NCI-H526 (cell line): ENCODE measurements around the gene LDB2.

Experiments
- DNase-seq, 2 experiments: peaks; one replicate each; lab custom pipeline; 2025; lab: John Stamatoyannopoulos, UW

Gene LDB2

DNA sequence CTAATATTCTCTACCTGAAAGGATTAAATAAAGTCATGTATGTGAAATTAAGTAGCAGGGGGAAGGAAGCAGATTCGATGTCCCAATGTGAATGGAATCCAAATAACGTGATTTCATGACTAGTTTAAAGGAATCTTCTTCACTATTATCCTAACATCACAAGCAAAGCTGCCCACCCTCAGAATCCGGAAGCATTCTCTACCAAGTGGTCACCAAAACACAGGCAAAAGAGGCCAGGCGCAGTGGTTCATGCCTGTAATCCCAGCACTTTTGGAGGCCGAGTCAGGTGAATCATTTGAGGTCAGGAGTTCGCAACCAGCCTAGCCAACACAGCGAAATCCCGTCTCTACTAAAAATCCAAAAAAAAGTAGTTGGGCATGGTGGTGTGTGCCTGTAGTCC is 212.9 kb downstream of the LDB2 start:
- DNase-seq = no peak

DNA sequence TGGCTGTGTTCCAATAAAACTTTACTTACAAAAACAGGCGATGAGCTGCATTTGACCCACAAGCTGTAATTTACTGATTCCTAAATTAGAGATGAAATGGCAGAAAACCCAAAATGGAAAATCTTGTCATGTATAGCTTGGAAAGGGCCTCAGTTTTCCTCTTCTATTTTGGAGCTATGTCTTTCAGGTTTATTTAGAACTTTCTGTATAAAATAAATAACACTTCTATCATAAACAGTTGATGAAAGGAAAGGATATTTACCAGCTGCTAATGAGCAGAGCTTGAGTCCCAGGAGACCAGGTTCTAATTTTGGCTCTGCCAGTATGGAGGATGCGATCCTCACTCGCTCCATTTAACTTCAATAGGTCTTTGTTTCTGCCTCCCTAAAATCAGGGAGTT is 213.5 kb downstream of the LDB2 start:
- no peak for DNase-seq

DNA sequence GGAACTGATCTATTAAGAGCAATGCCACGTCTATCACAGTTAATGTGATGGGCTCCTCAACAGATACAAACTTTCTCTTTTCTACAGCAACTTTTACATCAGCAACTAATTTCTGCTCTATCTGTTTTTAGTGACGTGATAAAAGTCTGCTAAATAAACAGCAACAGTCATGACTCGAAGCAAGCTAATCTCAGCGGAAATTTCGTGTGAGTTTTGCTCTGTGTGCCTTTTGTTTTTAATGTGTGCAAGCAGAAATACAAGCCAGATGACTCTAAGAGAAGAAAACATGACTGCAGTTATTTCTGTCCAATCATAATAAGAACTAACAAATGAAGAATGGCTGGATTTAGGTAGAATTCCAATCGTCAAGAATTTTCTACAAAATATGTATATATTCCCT is 214.3 kb downstream of the LDB2 start:
- DNase-seq = no peak

DNA sequence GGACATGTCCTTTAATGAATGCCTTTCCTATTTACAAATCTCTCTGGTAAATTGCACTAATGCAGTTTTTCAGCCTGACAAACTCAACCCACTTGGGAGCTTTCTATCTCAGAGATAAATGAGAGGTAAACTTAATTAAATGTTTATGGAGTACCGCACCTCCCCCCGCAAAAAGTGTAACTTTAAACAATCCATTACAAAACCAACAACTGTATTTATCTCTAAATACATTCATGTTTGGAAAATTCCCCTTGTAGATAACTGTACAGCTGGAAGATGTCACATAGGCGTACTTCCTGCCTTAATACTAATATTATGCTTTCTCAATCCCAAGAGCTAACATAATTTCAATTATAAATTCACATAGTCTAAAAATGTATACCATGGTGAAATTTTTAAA is 215.5 kb downstream of the LDB2 start:
- DNase-seq = no peak

DNA sequence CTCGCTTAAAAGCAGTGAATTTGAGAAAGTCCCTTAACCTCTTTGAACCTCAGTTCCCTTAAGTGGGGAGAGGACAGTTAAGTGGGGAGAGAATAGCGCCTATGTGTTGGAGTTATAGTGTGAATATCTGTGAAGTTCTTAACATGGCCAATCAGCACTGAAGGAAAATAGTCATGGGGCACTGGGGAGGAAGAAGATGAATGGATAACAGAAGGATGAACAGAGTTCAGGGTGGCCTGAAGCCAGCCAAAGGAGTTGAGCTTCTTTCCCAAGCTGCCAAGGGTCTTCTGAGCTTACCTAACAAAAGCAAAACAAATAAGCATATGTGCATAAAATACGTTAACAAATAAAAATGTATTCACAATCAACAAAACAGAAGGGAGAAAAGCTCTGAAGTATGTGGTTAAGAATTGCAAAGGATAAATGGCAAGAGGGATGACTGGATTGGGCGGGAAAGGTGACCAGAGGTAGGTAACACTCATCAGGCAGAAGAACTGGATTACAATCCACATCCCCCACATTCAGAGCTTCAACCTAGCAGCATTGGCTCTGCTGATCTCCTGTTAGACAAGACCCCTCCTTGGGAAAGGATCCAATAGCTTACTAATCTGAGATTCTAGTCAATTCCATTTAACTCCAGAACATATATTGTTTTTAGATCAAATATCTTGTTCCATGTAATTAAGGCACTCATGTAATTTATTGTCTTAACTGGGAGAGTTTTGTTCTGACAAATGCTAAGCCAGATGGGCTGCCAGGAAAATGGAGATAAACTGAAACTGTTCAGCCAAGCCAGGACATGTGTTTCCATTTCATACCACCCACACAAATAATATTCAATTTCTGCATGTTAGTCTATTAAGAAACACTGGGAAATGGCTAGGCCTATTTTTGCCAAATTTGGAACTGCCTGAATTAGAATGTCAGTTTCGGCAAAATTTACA is 221.2 kb downstream of the LDB2 start:
- no peak for DNase-seq

DNA sequence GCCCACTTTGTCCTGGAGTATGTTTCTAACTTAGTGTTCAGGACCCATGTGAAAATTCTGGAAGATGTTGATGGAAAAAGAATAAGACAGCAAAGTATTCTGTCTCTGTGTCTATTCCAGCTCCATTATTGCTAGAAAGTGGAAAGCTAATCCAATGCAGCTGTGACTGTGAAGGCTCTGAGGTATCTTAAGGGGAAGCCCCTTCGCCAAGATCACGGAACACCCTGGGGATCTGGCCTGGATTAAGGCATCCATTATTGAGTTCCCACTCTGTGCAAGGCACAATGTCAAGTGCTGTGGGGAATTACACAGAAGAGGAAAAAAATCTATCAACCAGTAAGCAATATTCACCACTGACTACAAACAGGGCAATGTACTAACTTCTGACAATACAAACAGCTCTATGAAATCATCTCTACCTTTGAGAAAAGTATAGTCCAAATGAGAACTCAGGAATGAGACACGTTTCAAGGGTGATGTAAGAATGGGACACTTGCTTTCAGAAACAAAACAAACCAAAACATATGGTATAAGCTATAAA is 222.1 kb downstream of the LDB2 start:
- DNase-seq = no peak

DNA sequence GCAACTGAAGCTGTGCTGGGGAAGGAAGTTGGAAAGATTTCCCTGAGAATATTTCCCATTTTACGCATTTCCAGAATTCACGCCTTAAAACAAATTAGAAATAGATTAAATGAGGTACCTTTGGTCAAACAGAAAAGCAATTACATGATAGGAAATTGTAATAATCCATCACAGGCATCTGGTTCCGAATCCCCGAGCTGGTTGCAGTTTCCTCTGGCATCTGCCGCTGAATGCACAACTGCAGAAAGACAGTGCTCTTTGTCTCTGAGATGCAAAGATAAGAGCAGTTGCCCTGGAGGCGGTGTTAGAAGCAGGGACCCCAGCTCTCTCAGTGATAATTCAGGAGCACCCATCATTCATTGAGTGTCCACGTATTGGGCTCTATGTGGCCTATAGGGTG is 224.4 kb downstream of the LDB2 start:
- DNase-seq = peak in 1 of 2 experiments; percentile 10

DNA sequence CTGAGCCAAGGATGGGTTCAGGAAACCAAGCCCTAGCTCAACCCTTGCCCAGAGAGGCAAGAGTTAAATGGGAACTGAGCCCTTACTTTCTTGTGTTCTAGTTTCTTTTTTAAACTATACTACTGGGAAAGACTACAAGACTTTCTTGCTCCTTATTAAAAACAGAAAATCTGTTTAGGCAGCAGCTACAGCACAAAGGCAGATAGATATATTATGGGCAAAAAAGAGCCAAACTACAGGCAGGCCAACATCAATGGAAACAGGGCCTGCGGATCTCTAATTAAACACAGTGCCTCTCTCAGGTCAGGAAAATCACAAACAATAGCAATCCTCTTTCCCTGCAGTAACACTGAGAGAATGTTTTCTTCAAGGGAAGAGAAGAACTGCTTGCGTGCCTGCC is 226.0 kb downstream of the LDB2 start:
- no peak for DNase-seq

DNA sequence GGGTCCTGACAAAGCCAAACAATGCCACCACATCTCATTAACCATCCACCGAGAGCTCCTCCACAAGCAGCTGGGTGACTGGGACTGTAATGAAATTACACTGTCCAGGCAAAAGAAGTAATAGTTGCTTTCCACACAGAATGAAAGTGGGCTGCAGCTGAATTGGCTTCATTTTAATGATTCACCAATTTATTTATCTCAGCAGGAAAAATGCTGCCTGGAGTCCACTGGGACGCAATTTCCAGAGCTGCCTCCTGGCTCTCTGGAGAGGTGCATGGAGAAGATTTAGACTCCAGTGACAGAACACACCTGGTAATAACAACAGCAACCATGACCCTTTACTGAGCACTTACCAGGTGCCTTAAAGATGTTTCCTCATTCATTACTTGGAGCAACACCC is 226.7 kb downstream of the LDB2 start:
- DNase-seq = no peak

DNA sequence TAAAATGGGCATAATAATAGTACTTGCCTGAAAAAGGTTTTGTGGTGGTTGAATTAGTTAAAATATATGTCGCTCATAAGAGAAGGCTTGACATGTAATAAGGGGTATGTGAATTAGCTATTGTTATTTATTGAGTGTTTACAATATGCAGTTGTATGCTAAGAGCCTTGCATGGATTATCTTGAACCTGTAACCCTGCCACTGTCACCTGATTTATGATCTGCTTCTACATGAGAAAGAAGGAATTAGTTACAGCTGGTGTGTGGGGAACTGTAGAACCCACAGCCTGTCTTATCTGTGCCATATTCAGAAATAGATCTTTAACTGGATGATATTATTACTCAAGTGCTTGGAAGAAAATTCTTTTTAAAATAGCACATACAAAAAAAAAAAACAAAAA is 227.7 kb downstream of the LDB2 start:
- DNase-seq = no peak

DNA sequence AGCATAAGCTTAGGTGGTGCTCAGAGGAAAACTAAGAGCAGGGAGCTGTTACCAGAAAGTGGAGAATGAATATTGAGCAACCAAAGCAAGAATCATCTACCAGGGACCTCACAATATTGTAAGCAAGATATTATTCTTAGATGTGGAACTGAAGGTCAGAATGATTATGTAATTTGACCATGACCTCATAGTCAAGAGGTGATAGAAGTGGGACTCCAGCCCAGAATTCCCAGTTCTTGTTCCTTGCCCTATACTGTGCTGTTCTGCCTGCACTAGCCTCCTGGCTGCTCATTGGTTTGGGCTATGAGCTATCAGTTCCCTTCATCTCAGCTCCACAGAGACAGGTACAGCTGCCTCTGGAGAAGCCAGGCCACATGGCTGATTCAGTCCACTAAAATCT is 229.4 kb downstream of the LDB2 start:
- DNase-seq = no peak

DNA sequence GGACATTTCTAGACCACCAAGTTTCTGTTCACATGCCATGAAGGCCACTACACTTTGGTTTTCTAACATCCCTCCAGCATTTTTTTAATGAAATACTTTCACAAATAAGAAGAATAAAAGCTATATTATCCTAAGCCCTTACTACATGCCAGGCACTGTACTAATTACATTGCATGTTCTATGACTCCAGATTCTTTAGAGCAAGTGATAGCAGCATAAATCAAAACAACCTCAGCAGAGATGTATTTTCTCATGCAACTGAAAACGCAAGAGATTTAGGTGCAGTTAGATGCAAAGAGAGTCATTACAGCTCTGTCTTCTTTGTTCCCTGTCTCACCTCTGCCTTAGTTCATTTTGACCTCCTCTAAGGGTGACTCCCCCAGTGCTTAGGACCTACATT is 230.0 kb downstream of the LDB2 start:
- no peak for DNase-seq

DNA sequence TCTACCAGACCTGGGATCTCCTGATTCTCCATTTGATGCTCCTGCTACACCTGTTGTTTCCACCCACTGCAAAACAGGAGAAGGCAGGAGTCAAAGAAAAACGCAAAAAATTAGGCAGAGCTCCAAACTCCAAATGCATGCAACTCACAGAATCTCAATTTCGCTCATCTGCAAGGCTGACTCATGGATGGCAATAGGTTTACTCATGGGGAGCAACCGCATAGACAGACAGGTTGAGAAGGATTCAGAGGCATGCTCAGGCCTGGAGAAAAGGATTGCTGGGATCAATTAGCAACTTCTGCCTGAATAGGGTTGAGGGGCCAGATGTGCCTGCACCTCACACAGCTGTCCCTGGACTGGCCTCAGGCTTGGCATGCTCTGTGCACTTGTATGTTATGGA is 231.0 kb downstream of the LDB2 start:
- DNase-seq = no peak

DNA sequence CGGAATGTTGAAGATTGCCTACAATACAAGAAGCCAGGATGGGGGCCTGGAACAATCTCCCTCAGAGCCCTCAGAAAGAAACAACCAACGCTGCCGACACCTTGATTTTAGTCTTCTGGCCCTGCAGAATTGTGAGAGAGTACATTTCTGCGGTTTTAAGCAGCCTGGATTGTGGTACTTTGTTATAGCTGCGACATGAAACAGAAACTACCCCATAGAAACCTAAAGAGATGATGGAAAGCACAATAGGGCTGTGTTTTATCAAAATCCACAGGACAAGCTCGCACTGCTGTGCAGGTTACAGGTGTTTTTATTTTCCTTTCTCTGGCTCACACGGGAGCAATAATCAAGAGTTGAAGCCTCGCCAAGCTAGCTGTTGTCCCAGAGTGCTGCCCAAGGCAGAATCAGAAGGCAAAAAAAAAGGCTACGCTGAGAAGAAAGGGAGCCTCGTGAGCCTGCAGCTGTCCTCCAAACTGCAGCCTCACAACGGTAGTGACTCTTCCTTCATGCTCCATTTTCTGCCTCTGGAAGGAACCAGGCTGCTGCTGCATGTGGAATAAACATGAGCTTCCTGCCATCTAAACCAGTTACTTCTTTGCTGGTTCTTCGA is 232.4 kb downstream of the LDB2 start:
- DNase-seq = no peak

DNA sequence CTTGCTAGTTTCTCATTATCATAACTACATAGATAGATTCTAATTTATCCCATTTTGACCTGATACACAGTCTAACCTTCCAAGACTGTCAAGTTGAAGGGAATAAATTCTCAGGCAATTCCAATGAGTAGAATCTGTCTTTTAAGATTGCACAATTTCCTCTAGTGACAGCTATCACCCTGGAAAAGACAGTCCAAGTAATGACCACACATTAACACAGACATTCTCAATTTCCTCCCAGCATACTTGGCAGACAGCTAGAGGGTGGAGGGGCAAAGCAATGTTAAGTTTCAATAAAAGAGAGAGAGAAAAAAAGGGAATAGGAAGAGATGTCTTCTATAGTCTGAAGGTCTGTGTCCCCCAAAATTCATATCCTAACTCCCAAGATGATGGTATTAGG is 234.7 kb downstream of the LDB2 start:
- no peak for DNase-seq

DNA sequence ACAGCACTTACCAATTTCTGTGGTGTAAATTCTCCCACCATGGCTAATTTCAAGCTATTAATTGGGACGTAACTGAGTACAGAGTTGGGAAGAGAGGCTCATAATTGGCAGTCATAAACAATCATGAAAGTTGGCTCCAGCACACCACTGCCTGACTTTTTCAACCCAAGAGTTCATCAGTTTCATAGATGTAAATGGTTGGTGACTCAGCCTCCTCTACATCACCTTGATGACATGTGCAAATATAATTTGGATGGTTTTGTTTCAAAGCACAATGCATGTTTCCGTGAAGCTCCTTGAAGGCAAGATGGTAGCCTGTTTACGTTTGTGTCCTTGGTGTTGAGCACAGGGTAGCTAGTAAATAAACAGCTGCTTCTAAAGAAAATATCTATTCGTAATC is 235.1 kb downstream of the LDB2 start:
- DNase-seq = no peak

DNA sequence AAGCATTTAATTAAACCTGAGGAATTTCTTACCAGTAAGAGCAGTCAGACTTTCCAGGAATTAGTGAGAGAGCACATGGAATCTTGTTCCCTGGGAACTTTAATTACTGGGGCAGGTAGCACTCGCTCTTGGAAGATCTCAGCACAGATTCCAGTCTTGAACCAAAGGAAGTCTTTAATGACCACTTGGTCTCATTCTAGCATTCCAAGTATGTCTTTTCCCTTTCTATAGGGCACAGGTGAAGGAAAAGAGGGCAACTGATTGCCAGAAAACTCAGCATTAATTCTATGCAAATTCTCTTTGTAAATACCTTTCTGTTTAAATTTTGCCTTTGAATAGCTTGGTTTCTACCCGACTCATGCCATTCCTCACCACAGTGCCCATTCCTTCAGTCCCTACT is 236.6 kb downstream of the LDB2 start:
- DNase-seq = no peak

DNA sequence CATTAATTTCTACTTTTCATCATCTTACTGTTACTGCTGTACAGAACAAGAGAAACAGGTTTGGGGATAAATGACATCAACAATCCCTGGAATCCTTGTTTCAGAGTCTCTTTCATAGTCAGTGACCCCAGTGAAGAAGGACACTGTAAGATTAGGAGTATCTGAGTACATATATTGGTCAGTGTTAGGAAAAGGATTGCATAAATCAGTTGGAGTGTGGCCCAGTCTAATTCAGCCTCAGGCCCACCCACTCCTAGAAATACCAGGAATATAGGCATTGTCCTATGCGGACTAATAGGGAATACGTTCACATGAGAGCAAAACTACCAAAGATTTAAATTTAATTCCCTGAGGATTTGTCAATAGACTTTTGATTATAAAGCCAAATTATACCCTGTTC is 237.8 kb downstream of the LDB2 start:
- no peak for DNase-seq

DNA sequence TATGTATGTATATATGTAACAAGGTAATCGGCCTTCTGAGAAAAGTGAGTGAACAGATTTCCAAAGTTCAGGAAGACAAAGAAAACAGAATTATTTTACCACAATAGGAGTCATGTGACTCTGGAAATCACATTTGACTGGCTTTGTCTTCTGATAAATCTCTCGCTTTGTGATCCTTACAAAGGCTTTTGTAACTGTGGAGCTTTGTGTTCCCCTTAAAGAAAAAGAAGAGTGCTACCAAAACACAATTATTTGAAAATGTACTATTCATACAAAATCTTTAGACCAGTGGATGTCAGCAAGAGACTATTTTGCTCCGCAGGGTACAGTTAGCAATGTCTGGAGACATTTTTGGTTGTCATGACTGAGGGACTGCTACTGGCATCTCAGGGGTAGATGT is 238.8 kb downstream of the LDB2 start:
- DNase-seq = no peak

DNA sequence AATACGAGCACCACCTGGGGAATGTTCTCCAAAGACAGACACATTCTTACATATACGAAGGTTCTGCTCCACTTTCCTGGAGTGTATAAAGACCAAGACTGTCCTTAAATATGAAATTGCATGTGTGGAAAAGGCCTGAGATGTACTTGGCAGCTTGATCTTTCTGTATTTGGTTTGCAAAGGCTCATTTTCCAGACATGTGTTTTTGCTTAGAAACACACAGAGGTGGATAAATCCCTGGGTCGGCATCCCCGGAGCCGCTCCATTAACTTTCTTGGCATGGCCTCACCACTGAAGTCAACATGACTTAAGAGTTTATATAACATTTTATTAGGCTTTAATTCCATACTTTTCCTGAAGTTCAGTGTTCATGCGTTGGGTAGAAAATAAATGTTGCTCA is 239.4 kb downstream of the LDB2 start:
- no peak for DNase-seq

DNA sequence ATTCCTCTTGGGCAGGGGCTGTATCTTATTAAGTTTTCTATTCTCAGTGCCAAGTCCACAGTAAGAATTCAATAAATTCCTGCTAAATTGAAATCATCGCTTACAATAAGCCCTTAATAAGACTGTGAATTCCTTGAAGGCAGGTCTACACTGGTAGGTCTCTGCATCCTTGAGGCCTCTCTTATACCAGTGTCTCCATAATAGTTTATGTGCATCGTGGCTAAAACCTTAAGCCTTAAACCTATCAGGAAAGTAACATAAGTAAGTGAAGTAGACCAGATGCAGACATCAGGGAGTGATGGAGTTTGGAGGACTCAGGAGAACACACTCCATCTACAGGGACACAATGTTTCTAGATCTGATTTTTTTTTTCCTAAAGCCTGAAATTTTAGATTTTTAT is 240.3 kb downstream of the LDB2 start:
- DNase-seq = no peak

DNA sequence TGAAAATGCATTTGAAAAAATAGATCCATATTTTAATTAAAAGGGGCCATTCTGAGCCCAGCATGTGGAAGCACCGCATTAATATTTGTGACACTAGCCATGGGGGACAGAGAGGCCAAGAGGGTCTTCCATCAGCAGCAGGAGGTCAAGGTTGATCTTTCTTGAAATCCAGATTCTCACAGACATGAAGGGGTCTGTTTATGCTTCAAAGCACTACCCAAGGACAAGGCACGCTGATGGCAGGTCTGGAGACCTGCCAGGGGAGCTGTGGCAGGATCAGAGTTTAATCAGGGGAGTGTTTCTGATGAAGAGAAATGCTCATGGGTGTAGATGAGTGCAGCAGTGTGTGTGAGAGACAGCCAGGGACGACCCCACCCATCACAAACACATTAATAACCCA is 243.3 kb downstream of the LDB2 start:
- no peak for DNase-seq

DNA sequence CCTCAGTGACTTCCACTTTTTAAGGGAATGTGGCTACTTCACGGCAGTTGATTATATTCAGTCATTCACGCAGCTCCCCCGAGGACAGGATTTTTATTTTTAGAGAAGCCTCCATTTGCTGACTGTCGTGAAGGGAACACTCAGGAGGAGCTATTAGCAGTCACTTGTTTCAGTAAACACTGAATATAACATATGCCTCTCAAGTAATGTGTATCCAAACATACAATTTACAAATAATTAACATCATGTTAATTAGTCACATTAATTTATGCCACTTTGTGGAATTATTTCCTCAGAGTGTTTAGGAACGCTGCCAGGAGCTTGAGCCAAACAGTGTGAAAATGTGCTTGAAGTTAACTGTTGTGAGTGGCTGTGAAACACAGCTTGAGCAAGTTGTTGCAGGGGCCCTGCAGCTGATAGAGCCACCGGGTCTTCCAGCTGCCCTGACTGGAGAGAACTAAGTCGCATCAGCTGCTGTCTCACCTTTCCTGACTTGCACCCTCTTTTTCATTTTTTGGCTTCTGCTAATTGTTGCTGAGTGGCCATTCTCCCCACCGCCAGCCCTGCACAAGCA is 245.6 kb downstream of the LDB2 start:
- DNase-seq = no peak
